OCI-LY1 (cell line): ENCODE data around the gene COQ6.

Source experiments
- CTCF ChIP-seq: fragments of 200-600 bp; sonication (generic), shearing (Covaris generic); IDR thresholded peaks from 2 replicates; pipeline ENCODE4 v1.5.1; 2017; ENCODE audit warnings: mild to moderate bottlenecking, antibody characterized with exemption, low read length, moderate library complexity, mixed read lengths
- EZH2 ChIP-seq: fragments of 200-600 bp; sonication (generic), shearing (Covaris generic); IDR thresholded peaks from 2 replicates; pipeline ENCODE4 v1.8.0; 2017; ENCODE audit warnings: borderline replicate concordance, mixed run types, mild to moderate bottlenecking, antibody characterized with exemption, low read length, moderate library complexity, mixed read lengths

- no peak for TF ChIP-seq CTCF
- TF ChIP-seq EZH2: no peak
These were observed 46.6 kb downstream of the COQ6 start for GRCh38 chr14:73996731-73997107.
